HG03066 (cell line): ENCODE results near the gene RALB.

Experiments
- ATAC-seq: cut with Tn5 transposase; IDR thresholded peaks from one replicate; pipeline ENCODE4 v1.9.1; 2021; ENCODE audit warnings: low read depth; ENCODE audit not compliant: unreplicated experiment

Gene RALB

GRCh38 chr2:120261387-120262006, 8.8 kb downstream of the RALB start:
- peak; percentile 74 for ATAC-seq

GRCh38 chr2:120262150-120262549, 9.5 kb downstream of the RALB start:
- no peak for ATAC-seq

DNA sequence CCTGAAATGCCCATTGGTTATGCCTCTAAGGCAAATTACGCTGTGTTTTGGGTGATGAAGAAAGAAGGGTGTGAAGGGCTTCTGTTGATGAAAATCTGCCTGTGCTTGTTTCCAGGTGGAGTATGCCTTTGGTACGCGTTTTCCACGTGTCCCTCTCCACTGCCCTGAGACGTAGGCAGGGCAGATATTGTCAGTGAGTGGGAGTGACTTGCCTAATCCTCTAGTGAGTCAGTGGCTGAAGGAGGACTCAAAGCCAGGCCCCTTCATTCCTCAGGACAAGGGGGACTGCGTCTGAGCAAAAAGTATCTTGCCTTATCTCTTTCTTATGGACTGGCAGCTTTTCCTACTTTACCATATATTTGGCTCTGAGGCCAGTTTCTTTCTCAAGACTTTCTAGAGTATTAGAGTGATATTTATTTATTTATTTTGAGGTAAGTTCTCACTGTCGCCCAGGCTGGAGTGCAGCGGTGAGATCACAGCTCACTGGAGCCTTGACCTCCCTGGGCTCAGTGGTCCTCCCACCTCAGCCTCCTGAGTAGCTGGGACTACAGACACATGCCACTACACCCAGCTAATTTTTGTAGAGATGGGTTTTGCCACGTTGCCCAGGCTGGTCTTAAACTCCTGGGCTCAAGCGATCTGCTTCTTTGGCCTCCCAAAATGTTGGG, 10.2 kb downstream of the RALB start:
- no peak for ATAC-seq

DNA sequence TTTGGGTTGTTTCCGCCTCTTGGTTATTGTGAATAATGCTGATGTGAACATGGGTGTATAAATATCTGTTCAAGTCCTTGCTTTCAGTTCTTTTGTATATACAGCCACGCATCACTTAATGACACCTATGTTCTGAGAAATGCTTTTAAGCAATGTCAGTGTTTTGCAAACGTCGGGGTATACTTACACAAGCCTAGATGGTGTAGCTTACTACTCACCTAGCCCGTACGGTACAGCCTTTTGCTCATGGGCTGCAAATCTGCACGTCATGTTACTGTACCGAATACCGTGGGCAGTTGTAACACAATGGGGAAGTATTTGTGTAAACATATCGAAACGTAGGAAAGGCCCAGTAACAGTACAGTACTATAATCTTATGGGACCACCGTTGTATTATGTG, 12.4 kb downstream of the RALB start:
- ATAC-seq, result no peak

GRCh38 chr2:120267348-120267747, 14.7 kb downstream of the RALB start:
- ATAC-seq, result no peak

- ATAC-seq, result no peak
Observed at GRCh38 chr2:120269076-120269744, 16.6 kb downstream of the RALB start.

DNA sequence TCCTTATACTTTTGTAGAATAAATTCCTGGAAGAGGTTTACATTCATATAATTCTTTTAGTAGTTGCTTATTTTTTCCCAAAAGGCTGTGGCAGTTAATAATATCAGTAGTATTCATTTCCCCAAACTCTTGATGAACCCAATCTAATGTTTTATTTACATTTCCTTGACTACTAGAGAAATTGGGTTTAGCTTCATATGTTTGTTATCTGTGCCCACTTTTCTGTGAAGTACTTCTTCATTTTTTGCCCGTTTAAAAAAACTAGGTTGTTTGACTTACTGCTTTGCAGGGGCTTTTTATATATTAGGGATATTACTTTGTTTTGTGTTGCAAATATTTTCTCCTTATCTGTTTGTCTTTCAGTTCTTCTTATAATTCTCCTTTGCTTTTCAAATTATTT, 17.2 kb downstream of the RALB start:
- ATAC-seq, result no peak

- no peak for ATAC-seq
Observed at GRCh38 chr2:120271711-120272379, 19.2 kb downstream of the RALB start.

DNA sequence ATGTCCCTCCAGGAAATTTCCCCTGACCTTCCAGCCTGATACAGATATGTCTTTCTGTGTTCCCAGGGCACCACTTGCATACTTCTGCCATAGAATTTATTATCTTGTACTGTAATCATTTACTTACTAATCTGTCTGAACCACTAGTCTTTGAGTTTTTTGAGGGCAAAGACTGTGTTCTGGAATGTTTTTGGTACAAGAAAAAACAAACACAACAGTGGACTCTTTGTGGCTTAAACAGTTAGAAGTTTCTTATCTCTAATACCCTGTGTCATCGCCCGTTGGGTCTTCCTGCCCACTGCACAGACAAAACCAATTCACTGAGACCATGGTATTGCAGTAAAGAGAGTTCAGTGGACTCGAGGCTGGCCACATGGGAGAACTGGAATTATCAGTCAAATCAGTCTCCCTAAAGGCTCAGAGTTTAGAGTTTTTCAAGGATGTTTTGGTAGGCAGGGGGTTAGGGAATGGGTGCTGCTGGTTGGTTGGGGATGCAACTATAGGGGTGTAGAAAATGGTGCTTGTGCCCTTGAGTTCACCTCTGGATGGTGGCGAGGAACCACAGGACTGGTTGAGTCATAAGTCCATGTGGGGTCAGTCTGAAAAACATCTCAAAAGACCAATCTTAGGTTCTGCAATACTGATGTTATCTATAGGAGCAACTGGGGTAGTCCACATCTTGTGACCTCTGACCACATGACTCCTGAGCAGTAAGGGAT, 20.3 kb downstream of the RALB start:
- ATAC-seq, result no peak

DNA sequence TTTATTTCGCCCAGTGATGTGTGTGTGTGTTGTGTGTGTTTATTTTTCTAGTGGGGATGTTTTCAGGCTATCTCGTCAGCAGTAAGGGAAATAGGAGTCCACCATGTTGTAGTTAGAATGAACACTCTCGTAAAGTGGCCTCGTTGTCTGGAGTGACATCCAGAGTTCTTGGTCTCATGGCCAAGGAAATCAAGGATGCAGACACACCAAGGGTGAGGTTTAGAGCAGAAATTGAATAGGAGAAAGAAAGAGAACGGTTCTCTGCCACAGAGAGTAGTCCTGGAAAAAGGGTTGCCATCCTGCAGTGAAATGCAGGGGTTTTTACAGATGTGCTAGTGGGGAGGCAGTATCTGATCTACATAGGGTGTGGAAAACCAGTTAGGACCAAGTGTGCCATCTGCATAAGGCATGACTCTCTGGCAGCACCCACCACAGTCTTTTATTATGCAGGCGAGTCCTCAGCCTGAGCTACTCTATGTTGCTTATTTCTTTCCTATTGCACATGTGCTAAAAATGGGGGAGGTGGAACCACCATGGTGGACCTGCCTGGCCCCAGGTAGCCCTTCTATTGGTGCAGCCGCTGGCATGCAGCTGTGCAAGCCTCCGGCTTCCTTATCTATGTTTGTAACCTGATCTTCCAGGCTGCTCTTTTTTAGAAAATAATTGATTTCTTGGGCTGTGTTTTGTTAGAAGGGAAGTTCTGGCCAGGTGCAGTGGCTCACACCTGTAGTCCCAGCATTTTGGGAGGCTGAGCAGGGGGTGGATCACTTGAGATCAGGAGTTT, 23.2 kb downstream of the RALB start:
- ATAC-seq, result no peak

DNA sequence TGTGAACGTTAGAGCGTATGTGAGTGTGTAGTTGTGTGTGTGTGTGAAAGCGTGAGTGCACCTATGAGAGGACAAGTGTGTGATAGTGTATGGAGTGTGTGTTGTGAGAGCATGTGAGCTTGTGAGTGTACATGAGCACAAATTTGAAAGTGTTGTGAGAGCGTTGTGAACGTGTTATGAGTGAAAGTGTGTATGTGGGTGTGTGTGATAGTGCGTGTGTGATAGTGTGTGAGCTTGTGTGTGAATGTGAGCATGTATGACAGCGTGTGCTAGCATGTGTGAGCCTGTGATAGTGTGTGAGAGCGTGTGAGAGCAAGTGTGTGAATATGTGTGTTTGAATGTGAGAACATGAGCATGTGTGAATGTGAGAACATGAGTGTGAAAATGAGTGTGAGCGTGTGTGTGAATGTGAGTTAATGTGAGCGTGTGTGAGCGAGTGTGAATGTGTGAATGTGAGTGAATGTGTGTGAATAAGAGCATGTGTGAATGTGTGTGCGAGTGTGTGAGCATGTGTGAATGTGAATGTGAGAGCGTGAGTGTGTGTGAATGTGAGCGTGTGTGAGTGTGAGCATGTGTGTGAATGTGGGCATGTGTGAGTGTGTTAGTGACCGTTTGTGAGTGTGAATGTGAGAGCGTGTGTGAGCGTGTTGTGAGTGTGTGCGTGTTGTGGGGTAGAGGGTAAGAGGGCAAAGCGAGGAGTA, 25.0 kb downstream of the RALB start:
- ATAC-seq, result no peak

DNA sequence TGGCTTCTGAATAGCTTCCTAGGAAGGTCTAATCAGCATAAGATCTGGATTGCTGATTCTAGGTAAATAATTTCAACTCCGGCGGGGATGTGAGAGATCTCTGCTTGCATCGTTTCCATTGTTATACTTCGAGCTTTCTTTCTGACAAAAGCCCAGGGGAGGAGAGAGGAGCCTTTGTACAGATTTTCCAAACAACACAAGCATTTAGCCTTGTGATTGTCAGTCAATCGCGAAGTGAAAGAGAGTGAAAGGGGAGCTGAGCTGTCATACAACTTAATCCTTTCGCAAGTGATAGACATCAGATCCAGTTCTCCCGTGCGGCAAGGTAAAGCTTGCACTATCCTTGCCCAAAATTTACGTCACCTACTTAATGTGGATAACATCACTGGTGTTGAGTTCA, 26.2 kb downstream of the RALB start:
- no peak for ATAC-seq

DNA sequence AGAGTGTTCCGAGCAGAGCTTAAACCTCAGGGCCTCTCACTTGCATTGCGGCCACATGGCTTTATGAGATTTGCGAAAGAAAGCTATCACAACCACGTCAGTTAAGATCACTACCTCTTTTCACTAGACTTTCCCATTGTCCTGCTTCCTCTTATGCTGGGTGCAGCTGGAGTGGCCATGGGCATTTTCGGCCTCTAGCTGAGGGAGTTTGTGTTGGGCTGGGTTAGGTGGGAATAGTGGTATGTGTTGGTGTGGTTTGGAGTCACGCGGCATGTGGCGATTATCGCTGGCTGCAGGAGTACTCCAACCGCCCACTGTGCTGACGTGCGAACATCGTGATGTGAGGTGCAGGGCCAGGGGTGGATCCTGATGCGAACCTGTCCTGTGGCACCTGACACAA, 27.1 kb downstream of the RALB start:
- no peak for ATAC-seq

DNA sequence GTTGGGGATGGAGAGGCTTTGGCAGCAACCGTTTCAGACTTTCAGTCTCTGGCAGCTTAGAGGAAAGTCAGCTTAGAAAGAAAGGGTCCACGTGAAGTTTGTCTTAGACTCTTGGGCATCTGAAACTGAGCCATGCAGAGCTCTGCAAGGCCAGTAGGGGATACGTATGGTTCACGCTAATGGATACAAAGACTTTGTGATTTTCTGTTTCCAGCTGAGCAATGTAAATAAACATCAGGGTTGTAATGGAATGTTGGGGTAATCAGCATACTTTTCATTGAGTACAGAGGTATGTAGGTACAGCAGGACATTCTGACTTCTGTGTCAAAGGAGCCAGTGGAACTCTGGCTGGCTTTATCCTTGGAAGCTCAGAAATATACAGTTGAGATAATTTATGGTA, 31.0 kb downstream of the RALB start:
- no peak for ATAC-seq

DNA sequence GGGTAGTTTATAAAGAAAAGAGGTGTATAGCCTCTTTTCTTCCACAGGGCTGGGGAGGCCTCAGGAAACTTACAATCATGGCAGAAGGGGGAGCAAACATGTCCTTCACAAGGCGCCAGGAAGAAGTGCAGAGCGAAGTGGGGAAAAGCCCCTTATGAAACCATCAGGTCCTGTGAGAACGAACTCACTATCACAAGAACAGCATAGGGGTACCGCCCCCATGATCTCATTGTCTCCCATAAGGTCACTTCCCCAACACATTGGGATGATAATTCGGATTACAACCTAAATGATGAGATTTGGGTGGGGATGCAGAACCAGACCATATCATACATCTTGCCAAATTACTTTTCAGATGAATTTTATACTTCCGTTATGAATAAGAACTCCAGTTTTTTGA, 32.4 kb downstream of the RALB start:
- ATAC-seq, result no peak

DNA sequence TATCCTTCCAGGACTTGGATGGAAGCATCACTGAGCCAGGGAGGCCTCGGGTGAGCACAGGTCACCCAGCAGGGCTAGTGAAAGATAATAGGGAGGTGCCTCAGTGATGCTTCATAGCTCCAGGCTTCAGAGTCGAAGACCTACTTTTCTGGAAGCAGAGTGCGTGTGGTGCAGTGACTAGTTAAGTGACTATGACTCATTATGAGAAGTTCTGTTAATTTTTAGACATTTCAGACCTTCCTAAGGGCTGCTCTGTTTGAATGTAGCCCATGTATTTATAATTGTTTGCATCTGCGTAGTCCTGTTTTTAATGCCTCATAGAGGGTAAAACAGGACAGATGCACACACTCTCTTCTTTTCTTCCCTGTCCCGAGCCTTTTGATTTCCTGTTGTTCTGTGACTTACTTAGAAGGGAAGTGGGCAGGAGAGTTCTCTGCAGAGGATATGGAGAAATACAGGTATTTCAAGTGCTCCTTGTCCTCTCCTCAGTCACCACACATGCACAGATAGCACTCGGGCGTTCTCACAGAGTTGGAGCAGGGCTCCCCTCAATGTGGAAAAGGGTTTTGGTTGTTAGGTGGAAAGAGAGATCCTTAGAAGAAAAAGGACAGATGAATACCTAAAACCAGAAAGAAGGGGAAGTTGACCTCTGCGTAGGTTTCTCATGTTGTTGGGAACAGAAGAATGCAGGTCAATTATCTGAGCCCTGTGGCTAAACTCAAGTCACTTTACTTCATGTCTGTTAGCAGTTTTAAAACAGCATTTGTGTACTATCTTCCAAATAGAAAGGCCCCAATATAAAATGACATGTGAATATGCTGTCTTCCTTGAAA, 34.7 kb downstream of the RALB start:
- ATAC-seq, result peak; percentile 99

DNA sequence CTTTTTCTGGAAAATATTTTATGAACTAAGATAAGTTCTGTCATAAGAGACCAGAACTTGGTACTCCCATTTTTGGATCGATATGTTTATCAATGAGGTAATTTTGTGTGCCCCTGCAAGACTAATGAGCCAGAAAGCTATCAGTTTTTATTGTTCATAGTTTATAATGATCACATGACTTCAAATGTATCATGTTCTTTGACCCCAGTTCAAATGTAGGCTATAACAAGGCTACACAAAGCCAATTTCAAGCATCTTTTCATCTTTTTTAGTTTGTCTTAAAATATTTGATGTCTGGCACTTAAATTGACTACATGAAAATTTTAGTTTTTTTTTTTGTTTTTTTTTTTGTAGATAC, 35.3 kb downstream of the RALB start:
- no peak for ATAC-seq

- ATAC-seq, result no peak
Observed at GRCh38 chr2:120289221-120289906, 36.7 kb downstream of the RALB start.
